Measurements from ENCODE around the gene KLF16.

- TF ChIP-seq CTCF (IDR thresholded peaks at IDR 0.05) (no peak), POLR2A (IDR thresholded peaks at IDR 0.05) (no peak)
Observed at GRCh38 chr19:1837222-1837565, 26.2 kb downstream of the KLF16 start.
